ENCODE measurements around the gene FAM180A. TPM values are rescaled to one million over a fixed set of nuclear protein-coding genes. Genes with fewer than 3 reads are reported as not detected.

The FAM180A gene
- total and polyA plus RNA-seq, 9 of the 15 experiments (the other 6 are each of a cell fraction or from before 2014, with no cell fraction given): not detected

GRCh38 chr7:135681762-135682161 lies 66.9 kb downstream of the FAM180A start (continued):
- no peak for TF ChIP-seq HMBOX1 (IDR thresholded peaks at IDR 0.05)
- TF ChIP-seq ZNF146 (CRISPR knock-in tag; IDR thresholded peaks at IDR 0.05; ENCODE audit: unreplicated experiment): no peak
- TF ChIP-seq CREB3 (tag; conservative IDR thresholded peaks at IDR 0.05; ENCODE audit: low read depth): no peak
- TF ChIP-seq SREBF1 (IDR thresholded peaks at IDR 0.05; ENCODE audit: borderline replicate concordance, low read depth, low read length): no peak
- no peak for TF ChIP-seq GABPA (tag; conservative IDR thresholded peaks at IDR 0.05; ENCODE audit: low read depth)
- no peak for TF ChIP-seq TCF7L2 (IDR thresholded peaks at IDR 0.05; ENCODE audit: low read depth, low read length)
- TF ChIP-seq ZBED1 (IDR thresholded peaks at IDR 0.05): no peak
- TF ChIP-seq CBFA2T3 (IDR thresholded peaks at IDR 0.05): 0 out of 2 replicates have a peak, but pooled peaks have one; percentile 9
- no peak for TF ChIP-seq CHD2 (IDR thresholded peaks at IDR 0.05; ENCODE audit: low read depth, low read length)
- TF ChIP-seq MIER1 (IDR thresholded peaks at IDR 0.05; ENCODE audit: low read depth): no peak
- TF ChIP-seq TEAD1 (CRISPR knock-in tag; IDR thresholded peaks at IDR 0.05): no peak
- no peak for TF ChIP-seq PPARD (CRISPR knock-in tag; IDR thresholded peaks at IDR 0.05)
- peak; percentile 59; the same call in 1 of the 2 replicates for TF ChIP-seq TCF3 (CRISPR knock-in tag; IDR thresholded peaks at IDR 0.05)
- no peak for TF ChIP-seq GTF2E2 (tag; IDR thresholded peaks at IDR 0.05)
- TF ChIP-seq SRSF1 (IDR thresholded peaks at IDR 0.05; ENCODE audit: low read depth, low read length): no peak
- TF ChIP-seq LEF1 (IDR thresholded peaks at IDR 0.05): no peak
- no peak for TF ChIP-seq SIX5 (IDR thresholded peaks at IDR 0.05; ENCODE audit: borderline replicate concordance in 1 of 2, insufficient read depth in 1 of 2, low read depth in 1 of 2, low read length in 2 of 2)
- TF ChIP-seq STAG1 (CRISPR knock-in tag; IDR thresholded peaks at IDR 0.05; ENCODE audit: borderline replicate concordance): no peak
- no peak for TF ChIP-seq ZSCAN29 (IDR thresholded peaks at IDR 0.05)
- TF ChIP-seq STAT5A (IDR thresholded peaks at IDR 0.05; ENCODE audit: borderline replicate concordance, low read length): no peak
- no peak for TF ChIP-seq ZNF589 (CRISPR knock-in tag; IDR thresholded peaks at IDR 0.05; ENCODE audit: low read depth)
- TF ChIP-seq FIP1L1 (IDR thresholded peaks at IDR 0.05; ENCODE audit: low read depth, low read length, poor library complexity, severe bottlenecking): no peak
- no peak for TF ChIP-seq ZNF174 (CRISPR knock-in tag; IDR thresholded peaks at IDR 0.05)
- TF ChIP-seq BHLHE40 (IDR thresholded peaks at IDR 0.05; ENCODE audit: low read length): peak; percentile 58; the same call in 1 of the 2 replicates
- TF ChIP-seq POLR3G (IDR thresholded peaks at IDR 0.05; ENCODE audit: extremely low read depth, insufficient read length, insufficient replicate concordance): no peak
- TF ChIP-seq HES1 (IDR thresholded peaks at IDR 0.05; ENCODE audit: low read depth): no peak
- no peak for TF ChIP-seq DDX20 (tag; IDR thresholded peaks at IDR 0.05; ENCODE audit: low read depth)
- no peak for TF ChIP-seq YBX1 (IDR thresholded peaks at IDR 0.05)

All from K562 (cell line).